Activated CD8-positive, alpha-beta memory T cell treated with anti-CD3 and anti-CD28 coated beads, Interleukin-2, amount 50 U/mL, for 1 hour (primary cell): ENCODE measurements around the gene NEK6.

Source experiments
- DNase-seq: peaks from one replicate; pipeline ENCODE4 v3.0.0-alpha.2; 2020; ENCODE audit errors: extremely low read depth

The NEK6 gene

DNA sequence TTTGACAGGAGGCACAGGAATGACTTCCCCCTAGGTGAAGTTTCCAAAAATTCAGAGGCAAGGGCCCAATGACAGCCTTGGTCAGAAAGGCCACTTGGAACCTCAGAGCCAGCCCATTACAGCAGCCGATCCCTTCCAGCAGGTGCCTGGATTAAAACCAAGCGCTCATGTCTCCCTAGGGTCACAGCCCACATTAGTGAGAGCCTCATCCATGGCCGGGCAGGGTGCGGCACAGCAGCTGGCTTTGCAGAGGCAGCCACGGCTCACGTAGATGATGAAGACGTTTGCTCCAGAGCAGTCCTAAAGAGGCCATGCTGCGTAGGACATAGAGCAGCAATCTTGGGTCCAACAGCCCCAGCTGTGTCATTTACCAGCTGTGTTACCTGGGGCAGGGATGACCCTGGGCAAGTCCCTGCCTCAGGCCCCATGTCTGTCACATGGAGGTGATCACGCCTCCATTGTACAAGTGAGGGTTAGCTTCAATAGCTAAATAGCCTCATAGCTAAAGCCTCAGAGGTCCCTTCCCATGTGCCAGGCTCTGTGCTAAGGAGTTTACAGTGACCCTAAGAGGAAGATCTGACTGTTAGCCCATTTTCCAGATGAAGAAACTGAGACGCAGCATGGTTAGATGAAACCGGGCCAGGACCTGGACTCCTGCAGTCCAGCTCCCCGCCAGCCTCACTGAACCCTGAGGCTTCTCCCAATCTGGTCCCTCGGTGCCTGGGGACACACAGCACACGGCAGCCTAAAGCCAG, 39.2 kb downstream of the NEK6 start:
- no peak for DNase-seq

DNA sequence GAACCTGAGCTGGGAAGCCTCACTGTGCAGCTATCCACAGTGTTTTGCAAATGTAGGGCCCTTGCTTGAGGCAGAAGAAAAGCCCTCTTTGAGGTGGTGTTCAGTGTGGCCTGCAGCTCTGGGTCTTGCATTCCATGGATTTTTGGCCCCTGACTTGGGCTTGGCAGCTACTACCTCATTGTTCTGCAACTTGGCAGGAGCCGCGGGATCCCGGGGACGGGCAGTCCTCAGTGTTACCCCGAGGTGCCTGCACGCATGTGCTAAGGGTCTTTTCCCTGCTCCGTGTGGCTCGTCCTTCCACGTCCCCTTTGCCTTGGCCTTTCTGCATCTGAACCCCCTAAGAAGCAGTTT, 39.8 kb downstream of the NEK6 start:
- DNase-seq, result no peak

DNA sequence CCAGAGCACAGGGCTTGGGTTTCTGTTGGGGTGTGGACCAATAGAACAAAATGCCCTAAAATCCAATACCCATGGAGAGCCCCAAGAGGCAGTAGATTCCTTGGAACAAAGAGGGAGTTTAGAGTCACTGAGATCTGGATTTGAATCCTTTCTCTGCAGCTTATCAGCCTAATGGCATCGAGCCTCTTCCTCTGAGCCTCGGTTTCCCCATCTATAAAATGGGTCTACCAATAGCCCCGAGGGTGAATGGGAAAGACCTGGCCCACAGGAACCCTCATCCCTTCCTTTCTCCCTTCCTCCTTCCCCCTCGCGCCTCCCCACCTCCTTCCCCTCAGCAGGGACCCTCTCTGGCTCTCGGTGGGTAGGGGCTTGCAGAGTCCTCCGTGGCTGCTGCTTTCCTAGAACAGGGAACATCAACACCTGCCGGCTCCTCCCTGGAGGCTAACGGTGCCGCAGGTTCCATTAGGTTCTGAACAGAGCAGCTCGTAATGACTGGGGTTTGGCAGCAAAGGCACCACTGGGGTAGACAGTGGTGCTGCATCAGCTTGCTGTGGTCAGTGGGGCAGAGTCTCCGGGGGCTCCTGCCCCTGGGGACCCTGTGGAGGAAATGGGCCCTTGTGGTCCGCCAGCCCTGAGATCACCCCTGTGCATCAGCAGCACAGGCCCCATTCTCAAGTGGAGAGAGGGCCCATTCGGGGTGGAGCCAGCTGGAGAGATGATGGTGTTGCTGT, 40.3 kb downstream of the NEK6 start:
- no peak for DNase-seq

GRCh38 chr9:124298646-124299235, 41.0 kb downstream of the NEK6 start:
- no peak for DNase-seq

- DNase-seq, result no peak
Measured at GRCh38 chr9:124299515-124300090, 41.9 kb downstream of the NEK6 start.

DNA sequence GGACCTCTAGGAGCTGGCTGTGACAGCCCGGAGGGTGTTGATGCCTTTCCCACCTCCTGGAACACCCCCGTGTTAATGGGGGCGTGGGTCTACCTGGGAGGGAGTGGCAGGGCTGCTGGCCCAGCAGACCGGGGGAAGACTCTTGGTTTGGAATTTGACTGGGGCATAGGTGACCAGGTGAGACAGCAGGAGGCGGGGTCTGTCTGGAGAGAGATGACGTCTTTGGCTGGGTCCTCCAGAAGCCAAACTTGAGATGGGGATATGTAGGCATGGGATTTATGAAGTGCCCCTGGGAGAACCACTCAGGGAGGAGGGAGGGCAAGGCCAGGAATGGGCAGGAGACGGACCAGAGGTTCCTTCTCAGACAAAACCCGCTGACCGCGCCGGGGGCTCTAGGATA, 42.6 kb downstream of the NEK6 start:
- DNase-seq, result no peak

DNA sequence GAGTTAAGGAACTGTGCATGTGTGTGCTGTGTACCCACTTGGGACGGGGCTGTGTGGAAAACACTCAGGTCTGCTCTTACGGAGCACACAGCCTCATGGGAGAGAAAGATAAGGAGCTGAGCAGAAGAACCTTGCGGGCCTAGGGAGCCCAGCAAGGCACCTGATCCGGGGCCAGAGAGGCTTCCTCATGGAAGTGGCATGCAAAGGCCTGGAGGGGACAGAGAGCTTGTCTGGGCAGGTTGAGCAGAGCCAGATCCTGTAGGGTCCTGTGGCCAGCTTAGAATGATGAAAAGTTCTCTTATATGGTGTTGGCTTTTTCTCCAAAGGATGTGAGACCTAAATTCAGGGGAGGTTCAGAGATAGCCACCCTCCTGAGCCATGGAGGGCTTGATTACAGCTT, 45.2 kb downstream of the NEK6 start:
- DNase-seq, result no peak

GRCh38 chr9:124303762-124304161, 46.0 kb downstream of the NEK6 start:
- no peak for DNase-seq

GRCh38 chr9:124304285-124304684, 46.5 kb downstream of the NEK6 start:
- DNase-seq, result no peak

- DNase-seq, result no peak
Measured at GRCh38 chr9:124306098-124306735, 48.5 kb downstream of the NEK6 start.

- DNase-seq, result no peak
Measured at GRCh38 chr9:124307379-124308030, 49.8 kb downstream of the NEK6 start.

GRCh38 chr9:124308606-124309491, 51.1 kb downstream of the NEK6 start:
- DNase-seq, result no peak

- no peak for DNase-seq
Measured at GRCh38 chr9:124309667-124310084, 51.9 kb downstream of the NEK6 start.

DNA sequence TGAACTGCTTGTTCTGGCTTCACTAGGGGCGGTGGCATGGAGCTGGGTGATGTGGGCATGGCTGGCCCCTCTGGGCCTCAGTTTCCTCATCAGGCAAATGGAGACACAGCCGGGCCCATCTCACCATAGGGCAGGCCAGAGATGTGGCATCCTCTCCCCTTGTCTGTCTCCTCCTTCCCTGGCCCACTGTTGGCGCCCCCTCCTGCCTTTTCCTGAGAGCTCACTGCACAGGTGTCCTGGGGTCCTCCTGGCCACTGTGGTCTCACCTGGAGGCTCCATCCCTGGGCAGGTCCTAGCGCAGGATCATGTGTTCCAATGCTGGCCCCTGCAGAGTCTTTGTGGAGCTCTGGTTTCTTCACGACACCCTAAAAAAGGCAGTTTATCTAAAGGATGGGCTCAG, 53.5 kb downstream of the NEK6 start:
- DNase-seq, result no peak

- DNase-seq, result no peak
Measured at GRCh38 chr9:124312290-124313265, 54.8 kb downstream of the NEK6 start.

- no peak for DNase-seq
Measured at GRCh38 chr9:124313940-124314339, 56.2 kb downstream of the NEK6 start.

DNA sequence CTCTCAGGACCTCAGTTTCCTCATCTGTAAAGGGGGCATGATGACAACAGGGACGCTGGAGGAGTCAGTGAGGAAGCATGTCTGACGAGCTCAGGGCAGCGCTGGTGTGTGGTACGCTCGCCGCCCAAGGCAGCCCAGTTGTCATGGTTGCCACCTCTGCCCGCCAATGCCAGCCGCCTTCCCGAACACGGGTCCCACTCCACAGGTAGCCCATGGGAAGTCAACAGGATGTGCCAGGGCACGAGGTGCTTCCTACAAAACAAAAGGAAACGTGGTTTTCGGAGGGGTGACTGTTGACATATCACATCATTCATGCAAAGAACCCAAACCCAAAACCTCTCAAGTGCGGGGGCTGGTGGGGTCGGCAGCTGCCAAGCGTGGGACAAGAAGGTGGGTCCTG, 58.1 kb downstream of the NEK6 start:
- no peak for DNase-seq

DNA sequence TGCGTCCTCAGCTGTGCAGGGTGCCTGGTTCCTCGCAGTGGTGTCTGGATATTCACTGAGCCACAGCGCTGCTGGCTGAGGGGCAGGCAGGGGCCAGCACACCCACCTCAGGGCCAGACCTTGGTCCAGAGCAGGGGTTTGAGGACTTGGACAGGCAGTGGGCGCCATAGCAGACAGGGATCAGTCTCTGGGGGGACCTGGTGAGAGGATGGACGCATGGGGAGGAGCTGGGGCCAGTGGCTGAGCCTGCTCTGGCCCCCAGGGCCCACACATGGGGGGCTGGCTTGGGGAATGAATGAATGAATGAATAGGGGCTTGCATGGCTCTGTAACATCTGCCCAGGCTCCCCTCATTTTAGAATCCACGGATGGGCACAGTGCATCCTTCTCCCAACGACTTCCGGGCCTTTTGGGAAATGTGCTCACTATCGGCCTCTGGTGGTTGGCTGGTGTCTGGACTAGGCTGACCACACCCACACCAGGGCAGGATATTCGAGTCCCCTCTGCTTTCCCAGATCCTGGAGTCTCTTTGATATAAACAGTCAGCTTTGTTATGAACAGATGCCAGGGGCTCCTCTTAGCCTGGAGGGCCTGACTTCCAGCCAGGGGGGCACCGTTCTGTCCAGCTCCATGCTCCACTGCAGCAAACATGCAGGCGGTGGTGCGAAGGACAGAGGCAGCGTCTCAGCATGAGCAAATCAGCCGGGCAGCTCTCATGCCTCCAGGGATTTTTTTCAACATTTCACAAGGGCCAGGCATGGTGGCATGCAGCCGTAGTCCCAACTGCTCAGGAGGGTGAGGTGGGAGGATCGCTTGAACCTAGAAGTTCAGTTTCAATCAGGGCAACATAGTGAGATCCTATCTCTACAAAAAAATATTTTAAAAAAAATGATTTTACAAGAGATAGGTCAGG, 62.6 kb downstream of the NEK6 start:
- no peak for DNase-seq
